ENCODE data around the gene HNRNPR. TPM values are rescaled to one million over a fixed set of nuclear protein-coding genes. Genes with fewer than 3 reads are reported as not detected.

Gene HNRNPR
- total and polyA plus RNA-seq, 9 of the 15 experiments (the other 6 are each of a cell fraction or from before 2014, with no cell fraction given), result 80.9 to 372 (median 301) TPM

GRCh38 chr1:23368562-23369334, 24.7 kb upstream of the HNRNPR start:
- CTCF ChIA-PET (ENCODE audit: low intra/inter-chr PET ratio), result interaction anchor here (0.8 kb wide), 1 partner anchor 35 kb away, joined by 4 read pairs; no protein-coding TSS in a partner anchor
- FAIRE-seq, result peak; percentile 35
- intact Hi-C loops (cut with micrococcal nuclease) (loop anchor here (1.0 kb wide), 2 partner anchors 24 to 36 kb away; partner anchors contain the start of gene HNRNPR), in situ Hi-C loops (cut with MboI) (no loop called here)
- DNase-seq (ENCODE audit: extremely low read depth in 1 of 4, low spot score in 3 of 4), result peak; percentile 91 to 98 (median 92)
- H3K27ac ChIP-seq (ENCODE audit: extremely low read depth, low read depth, low read length), result peak overlapping the region; percentile 97
- H3K9me3 ChIP-seq (replicated peaks; ENCODE audit: control insufficient read depth, insufficient read depth, low read depth, low read length), result peaks cover 8% of the 10 kb centered on the region
- H3K27me3 ChIP-seq (ENCODE audit: control insufficient read depth in 2 of 2, insufficient read depth in 2 of 2, low read length in 2 of 2), result no peaks in the 10 kb centered on the region
- WGBS (ENCODE audit: insufficient coverage, low coverage, missing lambda C conversion rate), result under 1% methylated on average over 61 of the region's 61 CpGs
- peaks cover 54% of the 10 kb centered on the region for H3K79me2 ChIP-seq (ENCODE audit: control insufficient read depth, insufficient read depth, low read length)
- peak overlapping the region; percentile 98 for H2AFZ ChIP-seq (ENCODE audit: low read depth, low read length)
- no TSS peak for BruUV-seq (replicated peaks)
- POLR2A ChIA-PET, result interaction anchor here (0.6 to 1.9 kb wide), 23 partner anchors 8 to 168 kb away, joined by 3 to 27 read pairs (median 4); partner anchors contain the start of gene HNRNPR
- H3K36me3 ChIP-seq (ENCODE audit: control insufficient read depth, insufficient read depth, low read length), result peaks cover 31% of the 10 kb centered on the region
- H3K9ac ChIP-seq (ENCODE audit: insufficient read depth in 1 of 2, low read depth in 2 of 2, low read length in 2 of 2), result peak overlapping the region; percentile 90 to 99
- peaks cover 23 to 36% of the 10 kb centered on the region in 2 experiments for H3K4me1 ChIP-seq (replicated peaks in 1 of 2; ENCODE audit: control insufficient read depth in 2 of 2, insufficient read depth in 2 of 2, low read length in 2 of 2)
- no peaks in the 10 kb centered on the region for H3K9me1 ChIP-seq (ENCODE audit: control insufficient read depth, insufficient read depth, low read length)
- ATAC-seq, result peak; percentile 88
- no peaks in the 10 kb centered on the region for H4K20me1 ChIP-seq (replicated peaks; ENCODE audit: control insufficient read depth, insufficient read depth, low read length)
- peak overlapping the region; percentile 98 for H3K4me2 ChIP-seq (ENCODE audit: insufficient read depth, low read length)
- peak overlapping the region; percentile 58 for H3K4me3 ChIP-seq
- peak; percentile 80 for TF ChIP-seq TAF1 (IDR thresholded peaks at IDR 0.05; ENCODE audit: control insufficient read depth, extremely low read depth, insufficient read depth, low read length, severe bottlenecking)
- peak; percentile 1; the same call in 1 of the 2 replicates for TF ChIP-seq GATA2 (CRISPR knock-in tag; IDR thresholded peaks at IDR 0.05)
- no peak for TF ChIP-seq XRCC4 (IDR thresholded peaks at IDR 0.05; ENCODE audit: extremely low read depth, insufficient read depth, insufficient read length)
- TF ChIP-seq CREB3L1 (IDR thresholded peaks at IDR 0.05; ENCODE audit: borderline replicate concordance, low read depth), result peak; percentile 92
- TF ChIP-seq HCFC1 (IDR thresholded peaks at IDR 0.05; ENCODE audit: low read depth, low read length), result peak; percentile 97
- TF ChIP-seq POLR2H (tag; IDR thresholded peaks at IDR 0.05; ENCODE audit: low read depth), result peak; percentile 75
- peak; percentile 83 for TF ChIP-seq DMBX1 (CRISPR knock-in tag; IDR thresholded peaks at IDR 0.05; ENCODE audit: borderline replicate concordance)
- TF ChIP-seq RHOXF2B (CRISPR knock-in tag; conservative IDR thresholded peaks at IDR 0.05), result no peak
- TF ChIP-seq ETS1 (conservative IDR thresholded peaks at IDR 0.05; ENCODE audit: control insufficient read depth, low read depth, low read length), result peak; percentile 99
- TF ChIP-seq ZNF644 (tag; IDR thresholded peaks at IDR 0.05; ENCODE audit: low read depth), result peak; percentile 85; the same call in 1 of the 2 replicates
- TF ChIP-seq JUN (IDR thresholded peaks at IDR 0.05; ENCODE audit: borderline replicate concordance, low read depth, low read length), result 0 out of 2 replicates have a peak, but pooled peaks have one; percentile 6
- TF ChIP-seq JUN (CRISPR knock-in tag; IDR thresholded peaks at IDR 0.05; ENCODE audit: borderline replicate concordance), result no peak
- peak; percentile 95 for TF ChIP-seq ZBTB7A (IDR thresholded peaks at IDR 0.05; ENCODE audit: borderline replicate concordance, control insufficient read depth, low read depth, low read length)
- no peak for TF ChIP-seq ZNF282 (CRISPR knock-in tag; IDR thresholded peaks at IDR 0.05)
- TF ChIP-seq ZNF639 (CRISPR knock-in tag; conservative IDR thresholded peaks at IDR 0.05 in 1 of 2, IDR thresholded peaks at IDR 0.05 in 1 of 2), result peak in 1 of 2 experiments; percentile 94; a peak in 2 of 4 replicates

All from K562 (cell line).